HG02588 (cell line): ENCODE results near the gene ARCN1.

Experiments
- ATAC-seq: cut with Tn5 transposase; IDR thresholded peaks from one replicate; pipeline ENCODE4 v1.9.1; 2021; ENCODE audit warnings: mild to moderate bottlenecking, moderate library complexity; ENCODE audit not compliant: unreplicated experiment

ARCN1 gene

GRCh38 chr11:118634431-118635236 lies 62.4 kb downstream of the ARCN1 start:
- ATAC-seq = no peak

- no peak for ATAC-seq
Observed at GRCh38 chr11:118635237-118635591, 63.0 kb downstream of the ARCN1 start.

- no peak for ATAC-seq
Observed at GRCh38 chr11:118635642-118636041, 63.4 kb downstream of the ARCN1 start.

- ATAC-seq = no peak
Observed at GRCh38 chr11:118636569-118637290, 64.5 kb downstream of the ARCN1 start.

- no peak for ATAC-seq
Observed at GRCh38 chr11:118638726-118639125, 66.5 kb downstream of the ARCN1 start.

- no peak for ATAC-seq
Observed at GRCh38 chr11:118639899-118640298, 67.7 kb downstream of the ARCN1 start.

GRCh38 chr11:118640332-118641154 lies 68.3 kb downstream of the ARCN1 start:
- no peak for ATAC-seq

GRCh38 chr11:118641397-118642019 lies 69.3 kb downstream of the ARCN1 start:
- no peak for ATAC-seq

- no peak for ATAC-seq
Observed at GRCh38 chr11:118643142-118643994, 71.2 kb downstream of the ARCN1 start.

- ATAC-seq = no peak
Observed at GRCh38 chr11:118643995-118644345, 71.8 kb downstream of the ARCN1 start.

GRCh38 chr11:118644496-118644895 lies 72.3 kb downstream of the ARCN1 start:
- no peak for ATAC-seq

GRCh38 chr11:118645066-118645715 lies 73.0 kb downstream of the ARCN1 start:
- ATAC-seq = no peak

- no peak for ATAC-seq
Observed at GRCh38 chr11:118646393-118646792, 74.2 kb downstream of the ARCN1 start.

GRCh38 chr11:118648291-118648690 lies 76.1 kb downstream of the ARCN1 start:
- ATAC-seq = no peak

- ATAC-seq = no peak
Observed at GRCh38 chr11:118649941-118650340, 77.7 kb downstream of the ARCN1 start.

- no peak for ATAC-seq
Observed at GRCh38 chr11:118650366-118650765, 78.2 kb downstream of the ARCN1 start.

- no peak for ATAC-seq
Observed at GRCh38 chr11:118651820-118652219, 79.6 kb downstream of the ARCN1 start.
